GM18511 (cell line): ENCODE data around the gene MICAL3.
"Not testable (repeated sequence)": the region's sequence is repeated elsewhere in the genome, so short reads cannot be mapped to it uniquely, and the experiment has no call there.

Experiments
- ATAC-seq: cut with Tn5 transposase; IDR thresholded peaks from one replicate; pipeline ENCODE4 v1.9.1; 2021; ENCODE audit warnings: mild to moderate bottlenecking, moderate library complexity; ENCODE audit not compliant: unreplicated experiment

The MICAL3 gene

GRCh38 chr22:18000441-18001039 lies 23.8 kb downstream of the MICAL3 start:
- ATAC-seq: no peak

- ATAC-seq: no peak
Measured at GRCh38 chr22:17999851-18000250, 24.5 kb downstream of the MICAL3 start.

GRCh38 chr22:17998913-17999312 lies 25.4 kb downstream of the MICAL3 start:
- ATAC-seq: no peak

GRCh38 chr22:17997456-17997855 lies 26.9 kb downstream of the MICAL3 start:
- no peak for ATAC-seq

GRCh38 chr22:17995256-17995655 lies 29.1 kb downstream of the MICAL3 start:
- ATAC-seq: not testable (repeated sequence)

DNA sequence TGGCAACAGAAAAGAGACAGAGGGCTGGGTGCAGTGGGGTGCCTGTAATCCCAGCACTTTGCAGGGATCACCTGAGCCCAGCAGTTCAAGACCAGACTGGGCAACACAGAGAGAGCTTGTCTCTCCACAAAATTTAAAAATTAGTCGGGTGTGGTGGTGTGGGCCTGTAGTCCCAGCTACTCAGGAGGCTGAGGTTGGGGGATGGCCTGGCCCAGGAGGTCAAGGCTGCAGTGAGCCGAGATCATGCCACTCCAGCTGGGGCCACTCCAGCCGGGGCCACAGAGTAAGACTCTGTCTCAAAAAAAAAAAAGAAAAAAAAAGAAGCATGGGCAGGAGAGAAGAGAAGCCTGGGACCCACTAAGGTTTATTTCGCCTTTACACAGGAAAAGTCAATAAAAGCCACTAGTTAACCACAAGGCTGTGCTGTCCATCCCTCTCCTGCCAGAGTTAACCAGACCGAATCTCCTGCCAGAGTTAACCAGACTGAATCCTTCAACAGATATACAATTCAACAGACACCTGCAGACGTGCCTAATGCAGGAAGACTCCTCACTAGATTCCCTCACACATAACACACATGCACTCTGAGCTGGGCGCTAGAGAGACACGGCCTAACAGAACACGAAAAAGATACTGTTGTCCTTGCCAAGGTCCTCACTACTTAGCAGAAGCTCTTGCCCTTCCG lies 29.8 kb downstream of the MICAL3 start:
- no peak for ATAC-seq

GRCh38 chr22:17992976-17993375 lies 31.4 kb downstream of the MICAL3 start:
- ATAC-seq: not testable (repeated sequence)

DNA sequence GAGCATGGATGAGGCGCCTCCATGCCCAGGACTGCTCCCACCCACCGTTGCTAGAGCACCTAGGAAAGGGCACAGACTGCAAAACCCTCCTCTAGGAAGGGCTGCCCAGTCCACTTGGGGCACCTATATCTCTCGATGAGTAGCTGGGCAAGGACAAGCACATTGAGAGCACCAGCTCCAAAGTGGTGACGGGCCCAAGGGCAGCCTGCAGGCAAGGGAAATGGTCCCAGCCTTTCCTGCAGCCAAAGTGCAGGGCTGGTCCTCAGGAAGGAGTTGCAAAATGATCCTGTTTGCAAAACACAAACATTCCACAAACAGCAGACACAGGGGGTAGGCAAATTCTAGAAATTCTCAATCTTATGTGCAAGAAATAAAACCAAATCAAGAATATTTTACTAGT lies 32.4 kb downstream of the MICAL3 start:
- not testable (repeated sequence) for ATAC-seq

- ATAC-seq: no peak
Measured at GRCh38 chr22:17990942-17991341, 33.4 kb downstream of the MICAL3 start.

DNA sequence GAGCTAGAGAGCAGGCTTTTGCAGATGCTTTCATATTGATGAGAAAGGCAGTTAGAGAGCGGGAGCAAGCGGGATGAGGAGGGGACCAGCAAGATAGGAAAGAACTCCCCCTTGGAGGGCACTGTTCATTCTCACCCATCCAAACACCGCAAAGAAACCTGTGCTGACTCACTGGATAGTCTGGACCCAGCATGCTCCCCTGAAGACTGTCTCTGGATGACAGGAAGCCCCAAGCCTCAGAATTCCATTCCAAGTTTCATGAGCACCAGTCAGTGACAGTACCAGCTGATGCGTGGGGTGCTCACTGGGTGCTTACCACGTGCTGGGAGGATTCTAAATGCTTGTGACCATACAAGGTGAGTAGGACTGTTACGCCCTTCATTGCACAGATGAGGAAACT lies 34.2 kb downstream of the MICAL3 start:
- ATAC-seq: no peak

DNA sequence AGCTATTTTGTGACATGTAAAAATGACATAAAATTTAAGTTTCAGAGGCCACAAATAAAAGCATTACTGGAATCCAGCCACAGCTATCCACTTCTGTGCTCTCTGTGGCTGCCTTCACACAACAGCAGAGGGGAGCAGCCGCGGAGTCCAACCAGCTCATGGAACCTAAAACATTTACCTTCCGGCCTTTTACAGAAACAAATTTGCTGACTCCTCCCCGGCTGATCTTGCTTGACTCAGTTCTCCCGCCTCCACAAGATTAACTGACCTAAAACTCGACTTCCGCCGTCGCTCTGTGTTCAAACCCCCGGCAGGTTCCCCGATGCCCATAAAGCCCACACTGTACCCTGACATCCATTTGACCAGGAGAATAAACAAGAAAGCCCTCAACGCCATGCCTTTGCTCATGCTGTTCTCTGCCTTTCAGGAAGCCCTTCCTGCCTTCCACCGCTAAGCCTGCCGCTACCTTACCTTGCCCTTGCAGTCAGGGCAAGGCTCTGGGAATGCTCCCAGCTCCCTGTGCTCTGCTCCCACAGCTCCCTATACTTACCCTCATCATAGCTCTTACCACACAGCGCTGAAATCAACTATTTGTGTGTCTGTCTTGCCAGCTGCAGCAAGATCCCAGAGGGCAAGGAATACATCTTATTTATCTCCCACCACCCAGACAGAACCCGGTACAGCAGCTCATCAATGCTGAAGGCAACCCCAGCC lies 35.4 kb downstream of the MICAL3 start:
- no peak for ATAC-seq

GRCh38 chr22:17985606-17986005 lies 38.8 kb downstream of the MICAL3 start:
- no peak for ATAC-seq

DNA sequence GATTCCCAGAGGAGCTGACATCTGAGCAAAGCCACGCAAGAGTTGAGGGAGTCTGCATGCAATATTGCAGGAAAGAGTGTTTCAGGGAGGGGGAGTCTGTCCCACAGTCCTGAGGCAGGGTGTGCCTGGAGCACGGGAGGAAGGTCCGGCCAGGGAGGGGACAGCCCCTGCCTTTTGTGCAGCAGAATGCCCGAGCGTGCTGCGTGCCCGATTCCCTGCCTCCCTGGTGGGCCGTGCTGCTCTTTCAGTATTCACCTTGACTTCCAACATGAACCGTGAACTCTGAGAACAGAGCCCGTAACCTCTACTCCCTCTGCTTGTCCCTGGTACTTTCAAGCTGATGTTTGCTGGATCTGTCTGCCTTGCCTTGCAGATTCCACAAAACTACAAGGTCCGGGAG lies 39.3 kb downstream of the MICAL3 start:
- ATAC-seq: not testable (repeated sequence)

DNA sequence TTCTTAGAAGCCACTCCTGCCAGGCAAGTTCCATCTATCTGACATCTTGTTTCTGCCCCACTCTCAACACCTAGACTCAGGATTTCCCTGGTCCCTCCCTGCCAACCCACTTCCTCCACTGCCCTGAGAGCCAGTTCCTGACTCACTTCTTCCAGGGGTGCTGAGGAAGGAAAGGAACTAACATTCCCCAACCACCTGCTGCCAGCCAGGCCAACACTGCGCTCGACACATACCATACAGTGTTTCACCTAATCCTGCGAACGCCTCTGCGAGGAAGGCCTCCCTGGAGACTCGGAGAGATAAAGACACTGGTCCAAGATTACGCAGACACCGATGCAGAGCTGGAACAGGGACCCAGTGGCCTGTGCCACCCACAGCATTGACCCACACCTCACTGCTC lies 40.2 kb downstream of the MICAL3 start:
- no peak for ATAC-seq

DNA sequence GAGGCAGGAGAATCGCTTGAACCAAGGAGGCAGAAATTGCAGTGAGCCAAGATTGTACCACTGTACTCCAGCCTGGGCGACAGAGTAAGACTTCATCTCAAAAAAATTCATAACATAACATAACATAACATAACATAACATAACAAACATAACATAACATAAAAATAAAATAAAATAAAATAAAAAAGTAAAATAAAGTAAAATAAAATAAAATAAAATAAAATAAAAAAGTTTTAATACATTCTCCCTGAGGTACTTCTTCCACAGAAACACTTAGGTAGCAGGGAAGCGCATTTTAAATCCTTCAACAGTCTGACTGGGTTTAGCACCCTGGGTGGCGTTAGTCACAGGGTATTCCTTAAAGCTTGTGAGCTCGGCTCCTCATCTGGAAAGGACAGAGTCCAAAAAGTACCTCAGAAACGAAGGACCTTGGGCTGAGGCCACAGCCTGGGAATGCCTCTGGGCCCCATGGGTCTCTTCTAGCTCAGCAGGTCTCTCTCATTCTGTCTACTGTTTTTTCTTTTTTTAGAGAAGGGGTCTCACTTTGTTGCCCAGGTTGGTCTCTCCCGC lies 41.7 kb downstream of the MICAL3 start:
- ATAC-seq: no peak

- no peak for ATAC-seq
Measured at GRCh38 chr22:17981497-17981896, 42.9 kb downstream of the MICAL3 start.

DNA sequence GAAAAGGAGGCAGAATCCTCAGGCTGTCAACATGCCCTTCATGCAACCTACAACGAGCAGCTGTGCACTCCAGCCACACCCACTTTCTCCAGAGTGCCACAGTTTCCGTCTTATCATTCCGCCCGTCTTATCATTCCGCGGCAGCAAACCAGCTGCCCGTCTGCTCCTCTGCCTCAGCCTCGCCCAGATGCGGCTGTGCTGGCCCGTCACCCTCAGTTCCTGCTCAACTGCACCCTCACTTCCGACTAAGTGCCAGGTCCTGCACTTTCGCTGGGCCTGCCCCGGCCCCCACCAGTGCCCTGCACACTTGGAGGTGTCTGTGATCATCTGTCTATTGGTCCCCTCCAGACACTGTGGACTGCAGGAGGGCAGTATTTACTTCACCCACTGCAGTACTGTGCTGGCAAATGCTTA lies 43.7 kb downstream of the MICAL3 start:
- no peak for ATAC-seq

GRCh38 chr22:17980015-17980590 lies 44.3 kb downstream of the MICAL3 start:
- ATAC-seq: no peak

- ATAC-seq: no peak
Measured at GRCh38 chr22:17978027-17978426, 46.3 kb downstream of the MICAL3 start.

DNA sequence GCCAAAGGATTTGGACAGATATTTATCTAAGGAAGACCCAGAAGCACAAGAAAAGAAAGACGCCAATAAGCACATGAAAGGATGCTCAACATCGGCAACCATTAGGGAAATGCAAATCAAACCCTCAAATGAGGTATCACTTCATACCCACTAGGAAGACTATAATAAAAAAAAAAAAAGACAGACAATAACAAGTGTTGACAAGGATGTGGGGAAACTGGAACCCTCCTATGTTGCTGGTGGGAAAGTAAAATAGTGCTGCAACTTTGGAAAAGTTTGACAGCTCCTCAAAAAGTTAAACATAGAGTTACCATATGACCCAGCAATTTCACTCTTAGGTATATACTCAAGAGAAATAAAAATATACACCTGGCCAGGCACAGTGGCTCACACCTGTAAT lies 47.0 kb downstream of the MICAL3 start:
- no peak for ATAC-seq

DNA sequence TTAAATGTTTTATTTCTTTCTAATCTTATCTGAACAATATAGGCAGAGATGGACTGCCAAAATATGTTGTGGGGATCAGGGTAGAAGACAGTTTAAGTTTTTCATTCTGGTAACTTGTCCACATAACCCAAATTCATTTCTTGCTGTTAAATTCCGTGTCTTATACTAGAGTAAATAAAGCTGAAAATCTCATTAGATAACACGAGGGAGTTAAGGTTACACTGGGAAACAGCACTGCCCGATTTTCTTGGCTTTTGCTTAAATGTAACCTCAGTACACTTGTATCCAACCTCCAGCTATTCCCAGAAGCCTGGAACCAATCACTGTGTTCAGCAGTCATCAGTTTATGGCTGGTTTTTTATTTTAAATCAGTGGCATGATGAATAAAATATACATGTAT lies 48.2 kb downstream of the MICAL3 start:
- ATAC-seq: no peak
